ENCODE data around the gene SLC36A1. TPM values are rescaled to one million over a fixed set of nuclear protein-coding genes. Genes with fewer than 3 reads are reported as not detected.

SLC36A1 gene
- total RNA-seq, 1 experiment from 2014 or later: 11.0 TPM

DNA sequence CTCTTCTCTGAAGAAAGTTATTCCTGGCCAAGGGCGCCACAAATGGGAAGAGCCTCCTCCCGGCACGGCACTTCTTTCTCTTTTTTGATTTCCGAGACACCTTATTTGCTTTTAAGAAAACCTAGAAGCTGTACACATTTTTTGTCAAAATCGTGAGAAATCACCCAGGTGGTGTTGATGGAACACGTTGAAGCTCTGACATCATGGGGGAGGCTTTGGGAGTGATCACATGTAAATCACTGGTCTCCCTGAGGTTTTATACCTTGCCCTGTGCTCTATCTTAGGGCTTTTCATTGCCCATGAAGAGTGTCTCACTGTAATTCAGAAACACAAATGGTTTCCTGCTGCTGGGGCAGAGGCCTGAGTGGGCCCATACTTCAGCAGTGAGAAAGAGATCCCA is 27.4 kb downstream of the SLC36A1 start:
- Histone ChIP-seq H4K20me1 (ENCODE audit: insufficient read depth) (no peaks in the 10 kb centered on the region), H3K27ac (no peak overlapping the region), H3K4me3 (no peak overlapping the region), H3K4me1 (replicated peaks; ENCODE audit: insufficient read depth) (no peaks in the 10 kb centered on the region), H3K4me2 (no peak overlapping the region), H3K9me3 (ENCODE audit: insufficient read depth, low read depth) (no peaks in the 10 kb centered on the region), H2AFZ (no peak overlapping the region), H3K27me3 (ENCODE audit: insufficient read depth, low read depth) (no peaks in the 10 kb centered on the region), H3F3A (ENCODE audit: insufficient read depth, low read depth) (no peaks in the 10 kb centered on the region), H3K36me3 (ENCODE audit: low read depth) (no peaks in the 10 kb centered on the region), H3K79me2 (ENCODE audit: low read depth) (no peaks in the 10 kb centered on the region), H3K9me2 (ENCODE audit: insufficient read depth) (no peaks in the 10 kb centered on the region)
- BruUV-seq (replicated peaks): no TSS peak
- no peak for DNase-seq
- ChIA-PET CTCF (no interaction called here), POLR2A (ENCODE audit: unreplicated experiment) (no interaction called here)
- no peak for TF ChIP-seq EZH2 (IDR thresholded peaks at IDR 0.05; ENCODE audit: low read depth)
- TF ChIP-seq, protein P1, sequence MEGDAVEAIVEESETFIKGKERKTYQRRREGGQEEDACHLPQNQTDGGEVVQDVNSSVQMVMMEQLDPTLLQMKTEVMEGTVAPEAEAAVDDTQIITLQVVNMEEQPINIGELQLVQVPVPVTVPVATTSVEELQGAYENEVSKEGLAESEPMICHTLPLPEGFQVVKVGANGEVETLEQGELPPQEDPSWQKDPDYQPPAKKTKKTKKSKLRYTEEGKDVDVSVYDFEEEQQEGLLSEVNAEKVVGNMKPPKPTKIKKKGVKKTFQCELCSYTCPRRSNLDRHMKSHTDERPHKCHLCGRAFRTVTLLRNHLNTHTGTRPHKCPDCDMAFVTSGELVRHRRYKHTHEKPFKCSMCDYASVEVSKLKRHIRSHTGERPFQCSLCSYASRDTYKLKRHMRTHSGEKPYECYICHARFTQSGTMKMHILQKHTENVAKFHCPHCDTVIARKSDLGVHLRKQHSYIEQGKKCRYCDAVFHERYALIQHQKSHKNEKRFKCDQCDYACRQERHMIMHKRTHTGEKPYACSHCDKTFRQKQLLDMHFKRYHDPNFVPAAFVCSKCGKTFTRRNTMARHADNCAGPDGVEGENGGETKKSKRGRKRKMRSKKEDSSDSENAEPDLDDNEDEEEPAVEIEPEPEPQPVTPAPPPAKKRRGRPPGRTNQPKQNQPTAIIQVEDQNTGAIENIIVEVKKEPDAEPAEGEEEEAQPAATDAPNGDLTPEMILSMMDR (conservative IDR thresholded peaks at IDR 0.05): no peak
- intact Hi-C loops (cut with micrococcal nuclease; ENCODE audit: unreplicated experiment): no loop called here

DNA sequence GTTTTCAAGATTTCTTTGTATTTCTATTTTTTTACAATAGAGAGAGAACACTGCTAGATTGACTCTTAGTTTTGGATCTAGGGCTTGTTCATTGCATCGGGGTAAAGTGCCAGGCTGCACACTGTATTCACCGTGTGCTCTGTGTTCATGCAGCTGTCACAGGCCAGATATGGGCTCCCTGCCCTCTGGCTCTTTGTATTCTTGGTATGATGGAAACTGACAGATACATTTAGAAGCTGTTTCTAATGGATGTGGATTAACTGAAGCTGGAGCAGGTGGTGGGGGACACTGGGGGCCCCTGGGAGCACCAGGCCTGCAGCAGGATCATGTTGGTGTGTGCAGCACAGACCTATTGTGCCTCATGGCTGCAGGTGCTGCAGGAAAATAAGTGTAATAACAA is 28.0 kb downstream of the SLC36A1 start:
- ChIA-PET CTCF (no interaction called here), POLR2A (ENCODE audit: unreplicated experiment) (no interaction called here)
- Histone ChIP-seq H3K4me1 (replicated peaks; ENCODE audit: insufficient read depth) (no peaks in the 10 kb centered on the region), H3K4me3 (no peak overlapping the region), H3K9me3 (ENCODE audit: insufficient read depth, low read depth) (no peaks in the 10 kb centered on the region), H3K4me2 (no peak overlapping the region), H3F3A (ENCODE audit: insufficient read depth, low read depth) (no peaks in the 10 kb centered on the region), H3K36me3 (ENCODE audit: low read depth) (no peaks in the 10 kb centered on the region), H3K79me2 (ENCODE audit: low read depth) (no peaks in the 10 kb centered on the region), H2AFZ (no peak overlapping the region), H3K9me2 (ENCODE audit: insufficient read depth) (no peaks in the 10 kb centered on the region), H3K27ac (no peak overlapping the region), H3K27me3 (ENCODE audit: insufficient read depth, low read depth) (no peaks in the 10 kb centered on the region), H4K20me1 (ENCODE audit: insufficient read depth) (no peaks in the 10 kb centered on the region)
- DNase-seq: no peak
- TF ChIP-seq, protein P1 (conservative IDR thresholded peaks at IDR 0.05): no peak
- no peak for TF ChIP-seq EZH2 (IDR thresholded peaks at IDR 0.05; ENCODE audit: low read depth)
- intact Hi-C loops (cut with micrococcal nuclease; ENCODE audit: unreplicated experiment): no loop called here
- BruUV-seq (replicated peaks): no TSS peak

- H3K4me3 ChIP-seq: no peak overlapping the region
- H3K36me3 ChIP-seq (ENCODE audit: low read depth): no peaks in the 10 kb centered on the region
- no TSS peak for BruUV-seq (replicated peaks)
Measured at GRCh38 chr5:151476016-151476415, 28.6 kb downstream of the SLC36A1 start.

More at GRCh38 chr5:151476016-151476415, 28.6 kb downstream of the SLC36A1 start:
- ChIA-PET POLR2A (ENCODE audit: unreplicated experiment) (no interaction called here), CTCF (no interaction called here)
- Histone ChIP-seq H2AFZ (no peak overlapping the region), H3K79me2 (ENCODE audit: low read depth) (no peaks in the 10 kb centered on the region), H3K27me3 (ENCODE audit: insufficient read depth, low read depth) (no peaks in the 10 kb centered on the region), H3K4me1 (replicated peaks; ENCODE audit: insufficient read depth) (no peaks in the 10 kb centered on the region), H3K4me2 (no peak overlapping the region), H3K27ac (no peak overlapping the region), H4K20me1 (ENCODE audit: insufficient read depth) (no peaks in the 10 kb centered on the region), H3K9me3 (ENCODE audit: insufficient read depth, low read depth) (no peaks in the 10 kb centered on the region), H3F3A (ENCODE audit: insufficient read depth, low read depth) (no peaks in the 10 kb centered on the region), H3K9me2 (ENCODE audit: insufficient read depth) (no peaks in the 10 kb centered on the region)
- TF ChIP-seq, protein P1 (conservative IDR thresholded peaks at IDR 0.05): no peak
- TF ChIP-seq EZH2 (IDR thresholded peaks at IDR 0.05; ENCODE audit: low read depth): no peak
- intact Hi-C loops (cut with micrococcal nuclease; ENCODE audit: unreplicated experiment): no loop called here
- no peak for DNase-seq
